ENCODE results near the gene PSMA7.
"Not testable (repeated sequence)": the region's sequence is repeated elsewhere in the genome, so short reads cannot be mapped to it uniquely, and the experiment has no call there.

The PSMA7 gene

DNA sequence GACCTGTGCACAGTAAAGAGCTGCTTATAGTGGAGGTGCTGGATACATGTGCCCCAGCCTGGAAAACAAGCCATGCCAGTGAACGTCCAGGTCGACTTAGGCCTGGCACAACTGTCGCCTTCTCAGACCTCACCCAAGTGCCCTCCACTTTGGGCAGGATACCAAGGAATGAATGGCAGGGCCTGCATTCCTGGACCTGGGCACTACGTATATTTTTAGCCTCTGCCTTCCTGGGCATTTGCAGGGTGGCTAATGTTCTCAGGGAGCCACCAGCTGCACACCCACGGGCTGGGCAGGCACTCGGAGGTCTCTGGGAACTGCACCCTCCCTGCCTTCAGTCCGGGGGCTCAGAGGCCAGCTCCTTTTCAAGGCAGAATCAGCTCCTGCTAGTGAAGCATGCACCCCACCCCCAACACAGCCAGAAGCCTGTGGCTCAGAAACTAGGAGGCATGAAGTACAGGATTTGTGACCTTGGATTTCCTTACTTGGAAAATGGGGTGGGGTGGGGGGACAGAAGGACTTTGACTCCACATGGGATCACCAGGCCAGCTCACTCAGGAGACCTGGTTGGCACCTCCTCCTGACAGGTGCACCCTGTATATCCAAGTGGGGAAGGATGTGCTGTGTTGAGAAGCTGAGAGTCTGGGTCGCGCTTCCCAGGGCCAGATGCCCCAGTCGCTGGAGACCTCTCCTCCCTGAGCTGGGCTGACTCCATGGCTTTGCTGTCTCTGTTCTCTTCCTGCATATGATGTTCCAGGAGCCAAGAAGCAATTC, 23.4 kb downstream of the PSMA7 start:
- DNase-seq (ENCODE audit: low read depth in 2 of 2): no peak

DNA sequence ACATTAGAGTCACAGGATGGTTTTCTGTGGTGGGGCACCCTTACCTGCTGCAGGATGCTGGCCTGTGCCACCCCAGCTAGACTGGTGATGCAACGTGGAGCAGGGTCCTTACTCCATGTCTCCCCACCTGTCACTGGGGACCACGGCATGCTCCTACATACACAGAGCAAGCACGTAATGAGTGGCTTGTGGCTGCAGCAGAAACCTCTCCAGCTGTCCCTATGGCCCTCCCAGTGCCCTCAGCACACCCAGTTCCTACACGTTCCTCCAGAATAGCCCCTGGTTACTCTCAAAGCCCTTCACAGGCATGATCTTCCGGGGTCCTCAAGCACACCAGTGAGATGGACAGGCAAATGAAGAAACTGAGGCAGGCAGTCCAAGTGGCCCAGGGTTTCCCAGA, 24.1 kb downstream of the PSMA7 start:
- no peak for DNase-seq (ENCODE audit: low read depth in 2 of 2)

DNA sequence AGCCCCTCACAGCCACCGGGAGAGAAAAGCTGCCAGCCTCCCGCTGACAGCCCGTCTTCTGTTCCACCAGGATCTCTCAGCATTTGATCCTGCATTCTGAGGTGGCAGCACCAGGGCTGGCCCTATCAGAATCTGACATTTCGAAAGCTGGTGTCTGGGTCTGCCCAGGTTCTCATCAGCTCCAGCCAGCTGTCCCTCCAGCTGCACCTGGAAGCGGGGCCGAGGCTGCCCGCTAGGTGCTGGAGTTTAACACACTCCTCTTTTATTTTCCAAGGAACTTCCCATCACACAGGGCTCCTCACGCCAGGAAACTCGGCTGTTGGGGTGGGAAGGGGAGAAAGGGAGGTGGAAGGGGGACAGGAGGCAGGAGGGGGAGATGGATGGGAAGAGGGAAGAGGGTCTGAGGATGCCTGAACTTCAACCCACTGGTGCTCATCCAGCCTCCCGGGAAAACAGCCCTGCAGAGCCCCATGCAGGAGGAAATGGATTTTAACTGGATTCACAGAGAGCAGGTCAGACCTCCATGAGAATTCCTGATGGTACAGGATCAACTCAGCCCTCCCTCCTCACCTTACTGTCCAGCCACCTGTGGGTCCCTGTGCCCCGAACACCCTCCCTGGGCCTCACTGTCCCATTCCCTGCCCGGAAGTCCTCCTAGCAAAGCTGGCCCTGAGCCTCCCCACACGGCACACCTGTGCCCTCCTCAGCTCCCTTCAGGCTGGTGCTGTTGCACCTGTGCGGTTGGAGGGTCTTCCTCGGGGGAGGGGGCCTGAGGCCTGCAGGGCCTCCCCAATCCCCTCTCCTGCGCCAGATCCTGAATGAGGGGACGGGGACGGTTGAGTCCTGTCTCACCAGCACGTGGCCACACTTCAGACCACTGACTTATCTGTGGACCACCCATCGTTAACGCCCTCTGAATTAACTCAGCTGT, 24.8 kb downstream of the PSMA7 start:
- no peak for DNase-seq (ENCODE audit: low read depth in 2 of 2)

DNA sequence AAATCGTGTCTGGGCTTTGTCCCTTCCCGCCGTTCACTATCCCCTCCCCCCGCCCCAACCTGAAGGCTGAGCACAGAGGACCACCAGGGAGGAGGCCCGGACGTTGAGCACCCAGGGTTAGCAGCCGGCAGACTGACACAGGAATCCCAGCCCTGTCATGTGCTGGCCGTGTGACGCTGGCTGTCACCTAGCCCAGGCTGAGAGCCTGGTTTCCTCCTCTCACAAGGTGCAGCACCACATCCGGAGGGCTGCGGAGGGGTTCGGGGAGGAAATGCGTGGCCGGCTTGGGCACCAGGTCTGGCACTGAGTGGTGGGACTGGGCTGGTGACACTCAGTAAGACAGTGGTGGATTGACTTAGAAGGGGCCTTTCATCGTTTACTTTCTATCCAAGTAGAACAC, 25.5 kb downstream of the PSMA7 start:
- DNase-seq (ENCODE audit: low read depth in 2 of 2): peak in 1 of 2 experiments; percentile 30

DNA sequence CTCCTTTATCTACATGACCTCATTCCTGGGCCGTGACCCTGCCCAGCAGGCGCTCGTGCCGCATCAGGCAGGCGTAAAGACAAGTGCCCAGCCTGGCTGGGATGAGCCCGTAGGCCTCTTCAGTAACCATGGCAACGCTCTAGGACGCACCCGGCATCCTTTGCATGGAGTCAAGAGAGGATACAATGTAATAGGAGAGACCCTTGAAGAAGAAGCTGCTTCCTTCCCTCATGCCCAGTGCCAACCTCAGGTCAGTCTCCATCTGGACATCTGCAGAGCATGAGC, 25.9 kb downstream of the PSMA7 start:
- no peak for DNase-seq (ENCODE audit: low read depth in 2 of 2)

DNA sequence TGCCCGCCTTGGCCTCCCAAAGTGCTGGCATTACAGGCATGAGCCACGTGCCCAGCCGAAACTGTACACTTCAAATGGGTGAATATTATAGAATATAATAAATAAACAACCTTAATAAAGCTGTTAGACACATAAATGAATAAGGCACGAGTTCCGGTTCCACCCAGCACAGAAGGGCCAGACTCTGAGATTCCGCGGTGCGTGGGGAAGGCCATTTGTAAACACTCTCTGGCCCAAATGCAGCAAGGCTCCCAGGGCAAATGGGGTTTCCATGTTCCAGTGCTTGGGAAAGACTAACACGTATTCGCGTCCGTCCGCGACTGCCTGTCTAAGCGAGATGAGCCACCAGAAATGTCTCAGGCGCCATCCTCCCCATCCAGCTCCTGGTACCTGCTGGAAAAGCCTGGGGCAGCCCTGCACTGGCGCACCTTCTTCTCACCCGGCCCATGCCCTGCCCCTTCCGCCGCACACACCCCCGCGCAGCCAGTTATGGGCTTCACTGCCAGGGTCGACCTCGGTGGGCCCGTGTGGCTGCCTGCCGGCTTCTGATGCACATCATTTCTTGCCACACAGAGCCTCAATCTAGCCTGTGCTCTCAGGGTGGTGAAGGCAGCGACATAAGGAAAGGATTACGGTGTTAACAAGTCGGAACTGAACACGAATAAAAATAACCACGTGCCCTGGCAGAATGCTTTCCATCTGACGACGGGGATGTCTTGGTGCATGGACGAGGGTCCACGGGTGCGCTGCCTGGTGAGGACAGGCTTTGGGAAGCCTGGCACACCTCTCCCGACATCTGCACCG, 26.4 kb downstream of the PSMA7 start:
- no peak for DNase-seq (ENCODE audit: low read depth in 2 of 2)

DNA sequence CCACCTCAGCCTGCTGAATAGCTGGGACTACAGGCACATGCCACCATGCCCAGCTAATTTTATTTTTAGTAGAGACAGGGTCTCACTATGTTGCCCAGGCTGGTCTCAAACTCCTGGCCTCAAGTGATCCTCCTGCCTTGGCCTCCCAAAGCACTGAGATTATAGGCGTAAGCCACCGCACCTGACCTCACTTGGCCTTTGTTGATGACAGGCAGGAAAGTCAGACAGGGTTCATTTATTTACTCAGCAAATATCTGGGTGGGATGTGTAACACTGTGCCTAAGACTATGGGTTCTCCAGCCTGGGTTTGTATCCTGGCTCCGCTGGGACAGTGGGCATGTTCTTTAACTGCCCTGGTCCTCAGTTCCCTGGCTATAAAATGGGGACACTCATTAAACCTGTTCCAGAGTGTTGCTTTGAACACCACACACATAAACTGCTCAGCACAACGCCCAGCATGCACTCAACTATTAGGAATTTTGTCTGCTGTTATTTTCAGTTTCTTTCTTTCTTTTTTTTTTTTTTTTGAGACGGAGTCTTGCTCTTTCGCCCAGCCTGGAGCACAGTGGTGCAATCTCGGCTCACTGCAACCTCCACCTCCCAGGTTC, 27.3 kb downstream of the PSMA7 start:
- not testable (repeated sequence) for DNase-seq (ENCODE audit: low read depth in 2 of 2)

DNA sequence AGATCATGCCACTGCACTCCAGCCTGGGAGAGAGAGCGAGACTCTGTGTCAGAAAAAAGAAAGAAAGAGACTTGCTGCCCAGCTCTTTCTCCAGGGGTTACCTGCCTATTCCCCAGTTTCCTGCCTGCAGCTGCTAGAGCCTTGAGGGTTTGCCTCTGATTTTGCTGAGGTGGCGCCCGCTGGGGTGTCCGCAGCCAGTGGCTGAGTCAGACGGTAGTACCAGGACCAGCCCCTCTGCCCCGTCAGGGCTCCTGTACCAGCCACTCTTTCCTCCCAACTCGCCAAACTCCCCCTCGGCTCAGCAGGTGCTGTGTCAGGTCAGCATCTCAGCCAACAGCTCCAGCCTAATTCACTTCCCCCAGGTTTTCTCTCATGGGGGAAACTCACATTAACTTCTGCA, 28.3 kb downstream of the PSMA7 start:
- DNase-seq (ENCODE audit: low read depth in 2 of 2): no peak

DNA sequence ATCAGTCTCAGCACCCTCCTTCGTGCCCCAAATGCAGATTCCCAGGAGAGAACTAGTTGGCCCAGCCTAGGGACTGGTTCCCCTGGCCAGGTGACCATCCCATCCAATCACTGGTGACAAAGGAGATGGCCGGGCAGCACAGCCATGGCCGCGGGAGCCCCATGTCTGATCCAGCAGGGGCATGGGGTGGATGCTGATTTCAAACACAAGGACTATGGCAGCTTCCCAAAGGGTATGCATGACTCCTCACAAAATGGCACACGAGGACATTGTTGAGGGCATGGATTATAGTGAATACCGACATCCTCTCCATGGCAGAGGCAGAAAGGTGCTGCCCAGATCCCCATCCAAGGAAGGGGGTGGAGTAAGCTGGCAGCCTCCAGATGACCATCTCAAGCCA, 30.8 kb downstream of the PSMA7 start:
- no peak for DNase-seq (ENCODE audit: low read depth in 2 of 2)

DNA sequence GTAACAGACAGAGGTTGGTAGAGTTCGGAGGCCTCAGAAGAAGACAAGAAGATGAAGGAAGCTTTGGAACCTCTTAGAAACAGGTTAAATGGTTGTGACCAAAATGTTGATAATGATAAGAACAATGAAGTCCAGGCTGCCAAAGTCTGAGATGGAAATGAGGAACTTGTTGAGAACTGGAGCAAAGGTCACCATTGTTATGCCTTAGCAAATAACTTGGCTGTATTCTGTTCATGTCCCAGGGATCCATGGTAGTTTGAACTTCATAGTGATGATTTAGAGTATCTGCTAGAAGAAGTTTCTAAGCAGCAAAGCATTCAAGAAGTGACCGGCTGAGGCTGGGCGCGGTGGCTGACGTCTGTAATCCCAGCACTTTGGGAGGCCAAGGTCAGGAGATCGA, 32.0 kb downstream of the PSMA7 start:
- no peak for DNase-seq (ENCODE audit: low read depth in 2 of 2)

DNA sequence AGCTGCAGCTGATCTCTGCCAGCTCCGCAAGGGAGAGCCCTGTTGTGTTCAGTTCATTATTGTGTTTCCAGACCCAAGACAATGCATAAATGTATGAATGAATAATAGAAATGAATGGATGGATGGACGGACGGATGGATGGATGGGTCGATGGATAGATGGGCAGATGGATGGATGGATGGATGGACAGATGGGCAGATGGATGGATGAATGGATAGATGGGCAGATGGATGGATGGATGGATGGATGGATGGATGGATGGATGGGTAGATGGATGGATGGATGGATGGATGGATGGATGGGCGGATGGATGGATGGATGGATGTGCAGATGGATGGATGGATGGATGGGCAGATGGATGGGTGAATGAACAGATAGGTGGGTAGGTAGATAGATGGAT, 37.6 kb downstream of the PSMA7 start:
- no peak for DNase-seq (ENCODE audit: low read depth in 2 of 2)

DNA sequence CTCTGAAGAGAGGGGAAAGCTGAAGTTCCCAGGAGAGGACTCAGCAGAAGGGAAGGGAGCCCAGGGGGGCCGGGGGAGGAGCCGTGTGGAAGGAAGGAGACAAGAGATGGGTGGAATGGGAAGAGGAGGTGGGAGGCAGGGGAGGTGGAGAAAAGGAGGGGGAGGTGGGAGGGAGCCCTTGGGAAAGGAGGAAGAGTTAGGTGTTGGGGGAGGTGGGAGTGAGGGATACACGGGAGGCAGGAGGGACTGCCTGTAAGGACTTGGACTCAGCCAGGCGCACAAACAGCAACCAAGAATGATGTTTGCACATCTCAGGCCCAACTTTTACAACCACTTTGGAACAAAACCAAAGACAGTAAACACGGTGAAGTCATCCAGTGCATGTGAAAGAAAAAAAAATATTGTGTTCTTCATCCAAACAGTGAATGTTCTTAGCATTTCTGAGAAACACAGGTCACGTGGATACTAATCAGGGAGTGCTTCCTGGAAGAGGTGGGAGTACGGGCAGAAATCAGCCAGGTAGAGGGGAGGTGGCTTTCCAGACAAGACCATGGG, 38.3 kb downstream of the PSMA7 start:
- no peak for DNase-seq (ENCODE audit: low read depth in 2 of 2)

DNA sequence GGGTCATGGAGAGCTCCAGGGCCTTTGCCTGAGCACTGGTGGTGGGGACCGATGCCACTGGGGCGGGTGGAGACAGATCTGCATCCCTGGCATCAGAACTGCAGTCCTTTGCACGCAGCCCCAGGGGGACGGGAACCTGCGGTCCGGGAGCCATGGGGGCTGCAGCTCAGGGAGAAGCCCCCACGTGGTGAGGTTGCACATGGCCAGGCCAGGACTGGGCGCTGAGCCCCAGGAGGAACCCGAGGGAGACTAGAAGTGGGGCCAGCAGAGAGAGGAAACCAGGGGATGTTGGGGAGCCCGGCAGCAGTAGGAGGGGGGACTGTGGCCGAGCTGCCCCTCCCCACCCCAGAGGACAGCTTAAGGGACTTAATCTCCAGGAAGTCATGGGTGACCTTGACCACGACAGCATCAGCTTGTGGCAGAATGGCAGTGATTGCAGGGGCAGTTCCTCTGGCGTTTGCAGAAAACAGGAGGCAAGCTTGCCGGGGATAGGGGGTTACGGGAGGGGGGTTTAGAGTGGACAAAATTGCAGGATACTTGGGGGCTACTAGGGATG, 38.9 kb downstream of the PSMA7 start:
- DNase-seq (ENCODE audit: low read depth in 2 of 2): no peak

DNA sequence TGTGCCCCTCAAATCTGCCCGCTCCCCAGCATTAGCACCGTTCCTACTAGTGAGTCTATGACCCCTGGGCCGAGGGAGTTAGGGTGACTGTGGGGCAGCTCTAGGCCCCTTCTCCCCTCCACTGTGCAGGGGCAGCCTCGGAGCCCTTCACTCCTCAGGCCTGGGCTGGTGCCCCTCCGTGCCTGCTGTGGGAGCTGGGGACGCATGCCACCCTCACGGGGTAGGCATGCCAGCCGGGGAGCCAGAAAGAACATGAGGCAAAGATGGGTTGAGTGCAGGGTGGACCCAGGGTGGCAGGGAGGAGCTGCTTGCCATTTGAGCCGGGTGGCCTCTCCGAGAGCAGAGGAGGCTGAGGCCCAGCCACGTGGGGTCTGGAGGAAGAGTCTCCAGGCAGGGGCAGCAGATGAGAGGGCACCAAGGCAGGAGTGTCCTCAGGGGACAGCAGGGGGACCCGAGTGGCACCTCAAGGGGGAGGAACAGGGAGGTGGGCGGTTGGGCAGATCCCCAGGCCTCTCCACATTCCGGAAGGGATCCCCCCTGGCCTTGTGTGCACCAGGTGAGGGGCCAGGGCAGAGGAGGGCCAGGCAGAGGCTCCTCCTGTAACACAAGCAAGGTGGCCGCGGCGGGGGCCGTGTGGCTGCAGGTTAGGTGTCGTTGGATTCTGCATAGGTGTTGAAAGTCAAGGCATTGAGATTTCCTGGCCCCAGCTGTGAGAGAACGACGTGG, 39.5 kb downstream of the PSMA7 start:
- no peak for DNase-seq (ENCODE audit: low read depth in 2 of 2)

DNA sequence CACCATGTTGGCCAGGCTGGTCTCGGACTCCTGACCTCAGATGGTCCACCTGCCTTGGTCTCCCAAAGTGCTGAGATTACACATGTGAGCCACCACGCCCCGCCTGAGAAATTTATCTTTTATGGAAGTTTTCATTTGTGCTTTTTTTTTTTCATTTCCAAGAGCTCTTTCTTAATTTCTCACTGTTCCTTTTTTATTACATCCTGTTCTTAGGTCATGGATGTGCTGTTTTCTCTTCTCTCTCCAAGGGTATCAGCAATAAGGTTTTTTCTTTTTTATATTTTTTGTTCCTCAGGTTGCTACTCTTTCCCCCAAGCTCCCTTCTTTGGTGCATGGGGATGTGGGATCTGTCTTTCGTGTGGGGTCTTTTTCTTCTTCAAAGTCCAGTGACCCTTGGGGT, 42.1 kb downstream of the PSMA7 start:
- DNase-seq (ENCODE audit: low read depth in 2 of 2): no peak

DNA sequence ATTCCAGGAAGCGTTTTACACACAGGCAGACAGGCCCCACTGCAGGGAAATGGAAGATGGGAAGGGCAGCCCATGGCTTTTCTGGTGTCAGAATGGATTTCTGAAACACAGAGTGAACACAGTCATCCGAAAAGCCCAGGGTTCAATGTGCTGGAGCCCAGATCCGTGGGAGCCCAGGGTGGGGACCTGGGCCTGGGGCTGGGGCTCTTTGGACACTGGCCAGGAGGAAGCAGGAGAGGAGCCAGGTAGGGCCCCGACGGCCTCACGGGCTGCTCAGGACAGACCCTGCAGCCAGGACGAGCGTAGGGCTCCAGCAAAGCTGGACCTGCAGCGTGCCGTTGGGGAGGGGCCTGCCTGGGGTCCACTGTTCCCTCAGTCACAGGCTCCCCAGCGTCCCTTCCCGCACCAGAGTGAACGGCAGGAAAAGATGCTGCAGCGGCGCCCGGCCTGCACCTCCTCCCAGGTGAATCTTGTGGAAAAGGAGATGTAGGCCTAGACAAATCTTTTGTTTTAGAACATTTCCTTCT, 45.2 kb downstream of the PSMA7 start:
- DNase-seq (ENCODE audit: low read depth in 2 of 2): no peak

DNA sequence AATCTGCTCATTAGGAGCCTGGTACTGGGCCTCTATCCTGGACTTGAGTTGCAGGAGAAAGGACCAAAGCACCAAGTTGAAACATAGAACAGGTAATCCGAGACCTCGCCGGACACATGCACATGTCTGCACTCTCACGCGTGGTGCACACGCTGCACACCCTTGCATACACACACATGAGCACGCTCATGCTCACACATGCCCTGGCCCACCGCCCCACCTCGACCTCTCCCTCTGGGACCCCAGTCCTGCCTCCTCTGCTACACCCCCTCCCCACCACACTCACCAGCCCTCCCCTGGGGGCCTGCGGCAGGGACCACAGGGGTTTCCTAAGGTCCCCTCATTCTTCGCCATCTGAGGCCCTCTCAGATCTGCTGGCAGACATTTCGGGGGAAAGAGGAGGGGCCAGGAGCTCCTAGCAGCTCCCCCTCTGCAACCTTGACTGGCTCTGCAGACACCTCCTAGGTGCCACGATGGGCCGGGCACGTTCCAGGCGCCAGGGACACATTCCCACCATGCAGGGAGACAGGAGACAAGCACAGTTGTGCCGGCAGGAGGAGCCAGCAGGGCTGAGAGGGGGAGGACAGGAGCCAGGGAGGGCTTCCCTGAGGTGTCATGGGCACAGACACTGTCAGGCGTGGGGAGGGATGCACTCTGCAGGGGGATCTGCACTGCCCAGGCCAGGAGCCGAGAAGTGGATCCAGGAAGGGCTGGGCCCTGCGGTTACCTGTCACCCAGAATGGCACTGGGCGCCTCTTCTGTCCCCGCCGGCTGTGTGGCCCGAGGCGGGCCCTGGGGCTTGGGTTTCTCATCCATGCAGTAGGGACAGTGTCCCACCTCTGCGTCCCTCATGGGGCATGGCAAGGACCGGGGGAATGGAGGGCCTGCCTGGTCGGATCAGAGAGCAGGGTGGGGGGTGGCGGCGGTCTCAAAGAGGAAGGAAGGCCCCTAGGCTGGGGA, 46.5 kb downstream of the PSMA7 start:
- DNase-seq (ENCODE audit: low read depth in 2 of 2): no peak

DNA sequence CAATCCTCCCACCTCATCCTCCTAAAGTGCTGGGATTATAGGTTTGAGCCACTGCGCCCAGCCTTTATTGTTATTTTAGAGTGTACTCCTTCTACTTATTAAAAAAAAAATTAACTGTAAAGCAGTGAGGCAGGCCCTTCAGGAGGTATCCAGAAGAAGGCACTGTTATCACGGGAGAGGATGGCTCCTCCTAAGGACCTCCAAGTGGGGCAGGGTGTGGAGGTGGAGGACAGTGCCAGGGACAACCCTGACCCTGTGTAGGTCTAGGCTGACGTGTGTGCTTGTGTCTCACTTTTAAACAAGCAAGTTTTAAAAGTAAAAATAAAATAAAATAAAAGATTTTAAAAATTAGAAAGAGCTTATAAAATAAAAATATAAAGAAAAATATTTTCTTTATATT, 53.8 kb downstream of the PSMA7 start:
- no peak for DNase-seq (ENCODE audit: low read depth in 2 of 2)
